Measurements from ENCODE around the gene TRUB2. TPM values are rescaled to one million over a fixed set of nuclear protein-coding genes. Genes with fewer than 3 reads are reported as not detected.
A peak's percentile ranks its signal among the peaks of the same experiment; 100 is the strongest.

TRUB2 gene
- total RNA-seq, 1 donor from 2014 or later = 33.4 TPM

GRCh38 chr9:128344931-128345605 is 22.8 kb upstream of the TRUB2 start:
- peaks cover 2% of the 10 kb centered on the region for H3K27me3 Mint-ChIP-seq (ENCODE audit: low read depth)
- no peak for DNase-seq (ENCODE audit: low read depth, low spot score)

GRCh38 chr9:128343855-128344254 is 21.6 kb upstream of the TRUB2 start:
- Mint-ChIP-seq H3K36me3 (ENCODE audit: low read depth) (no peaks in the 10 kb centered on the region), H3K9me3 (no peaks in the 10 kb centered on the region), H3K4me1 (peaks cover 7% of the 10 kb centered on the region), H3K27me3 (ENCODE audit: low read depth) (peaks cover 2% of the 10 kb centered on the region), H3K27ac (ENCODE audit: unreplicated experiment) (no peak overlapping the region), H3K4me3 (no peak overlapping the region)
- TF ChIP-seq, protein P1, sequence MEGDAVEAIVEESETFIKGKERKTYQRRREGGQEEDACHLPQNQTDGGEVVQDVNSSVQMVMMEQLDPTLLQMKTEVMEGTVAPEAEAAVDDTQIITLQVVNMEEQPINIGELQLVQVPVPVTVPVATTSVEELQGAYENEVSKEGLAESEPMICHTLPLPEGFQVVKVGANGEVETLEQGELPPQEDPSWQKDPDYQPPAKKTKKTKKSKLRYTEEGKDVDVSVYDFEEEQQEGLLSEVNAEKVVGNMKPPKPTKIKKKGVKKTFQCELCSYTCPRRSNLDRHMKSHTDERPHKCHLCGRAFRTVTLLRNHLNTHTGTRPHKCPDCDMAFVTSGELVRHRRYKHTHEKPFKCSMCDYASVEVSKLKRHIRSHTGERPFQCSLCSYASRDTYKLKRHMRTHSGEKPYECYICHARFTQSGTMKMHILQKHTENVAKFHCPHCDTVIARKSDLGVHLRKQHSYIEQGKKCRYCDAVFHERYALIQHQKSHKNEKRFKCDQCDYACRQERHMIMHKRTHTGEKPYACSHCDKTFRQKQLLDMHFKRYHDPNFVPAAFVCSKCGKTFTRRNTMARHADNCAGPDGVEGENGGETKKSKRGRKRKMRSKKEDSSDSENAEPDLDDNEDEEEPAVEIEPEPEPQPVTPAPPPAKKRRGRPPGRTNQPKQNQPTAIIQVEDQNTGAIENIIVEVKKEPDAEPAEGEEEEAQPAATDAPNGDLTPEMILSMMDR (conservative IDR thresholded peaks at IDR 0.05) = no peak
- no peak for DNase-seq (ENCODE audit: low read depth, low spot score)

More at GRCh38 chr9:128344931-128345605, 22.8 kb upstream of the TRUB2 start:
- TF ChIP-seq, protein P1 (conservative IDR thresholded peaks at IDR 0.05) = no peak
- peaks cover 7% of the 10 kb centered on the region for H3K4me1 Mint-ChIP-seq
- H3K9me3 Mint-ChIP-seq = no peaks in the 10 kb centered on the region
- H3K27ac Mint-ChIP-seq (ENCODE audit: unreplicated experiment) = no peak overlapping the region
- H3K36me3 Mint-ChIP-seq (ENCODE audit: low read depth) = no peaks in the 10 kb centered on the region
- H3K4me3 Mint-ChIP-seq = no peak overlapping the region

DNA sequence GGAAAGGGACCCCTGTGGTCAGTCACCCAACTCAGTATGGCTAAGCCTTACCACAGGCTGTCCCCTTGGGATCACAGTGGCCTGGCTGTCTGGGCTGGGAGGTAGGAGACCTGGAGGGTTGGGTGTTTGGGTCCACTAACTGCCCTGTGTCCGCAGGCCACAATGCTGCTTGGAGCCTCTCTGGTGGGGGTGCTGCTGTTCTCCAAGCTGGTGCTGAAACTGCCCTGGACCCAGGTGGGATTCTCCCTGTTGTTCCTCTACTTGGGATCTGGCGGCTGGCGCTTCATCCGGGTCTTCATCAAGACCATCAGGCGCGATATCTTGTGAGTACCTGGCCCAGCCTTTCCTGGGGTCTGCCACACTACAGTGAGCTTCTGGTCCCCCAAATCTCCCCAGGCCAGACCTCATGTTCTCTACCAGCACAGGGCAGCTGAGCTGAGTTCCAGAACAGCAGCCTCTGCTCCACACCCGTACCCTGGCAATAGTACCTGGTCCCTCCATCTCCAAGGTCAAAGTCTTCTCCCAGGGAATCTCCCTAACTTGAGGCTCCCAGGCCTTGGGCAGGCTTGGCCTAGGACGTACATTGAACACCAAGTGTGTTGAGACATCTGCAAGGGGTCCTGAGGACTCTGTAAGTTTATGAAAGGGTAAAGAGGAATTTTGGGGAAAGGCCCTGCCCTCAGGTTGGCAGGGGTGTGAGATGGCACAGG is 20.9 kb upstream of the TRUB2 start:
- no peaks in the 10 kb centered on the region for H3K36me3 Mint-ChIP-seq (ENCODE audit: low read depth)
- peaks cover 2% of the 10 kb centered on the region for H3K27me3 Mint-ChIP-seq (ENCODE audit: low read depth)
- H3K4me1 Mint-ChIP-seq = peaks cover 7% of the 10 kb centered on the region
- peak overlapping the region; percentile 56 for H3K4me3 Mint-ChIP-seq
- H3K27ac Mint-ChIP-seq (ENCODE audit: unreplicated experiment) = no peak overlapping the region
- TF ChIP-seq, protein P1 (conservative IDR thresholded peaks at IDR 0.05) = no peak
- no peak for DNase-seq (ENCODE audit: low read depth, low spot score)
- no peaks in the 10 kb centered on the region for H3K9me3 Mint-ChIP-seq

- Mint-ChIP-seq H3K27ac (ENCODE audit: unreplicated experiment) (no peak overlapping the region), H3K4me1 (peaks cover 7% of the 10 kb centered on the region), H3K9me3 (no peaks in the 10 kb centered on the region), H3K4me3 (peak overlapping the region; percentile 95), H3K36me3 (ENCODE audit: low read depth) (no peaks in the 10 kb centered on the region), H3K27me3 (ENCODE audit: low read depth) (peaks cover 2% of the 10 kb centered on the region)
- DNase-seq (ENCODE audit: low read depth, low spot score) = peak; percentile 48
- TF ChIP-seq, protein P1 (conservative IDR thresholded peaks at IDR 0.05) = peak; percentile 68
Observed at GRCh38 chr9:128341435-128341849, 19.2 kb upstream of the TRUB2 start.

DNA sequence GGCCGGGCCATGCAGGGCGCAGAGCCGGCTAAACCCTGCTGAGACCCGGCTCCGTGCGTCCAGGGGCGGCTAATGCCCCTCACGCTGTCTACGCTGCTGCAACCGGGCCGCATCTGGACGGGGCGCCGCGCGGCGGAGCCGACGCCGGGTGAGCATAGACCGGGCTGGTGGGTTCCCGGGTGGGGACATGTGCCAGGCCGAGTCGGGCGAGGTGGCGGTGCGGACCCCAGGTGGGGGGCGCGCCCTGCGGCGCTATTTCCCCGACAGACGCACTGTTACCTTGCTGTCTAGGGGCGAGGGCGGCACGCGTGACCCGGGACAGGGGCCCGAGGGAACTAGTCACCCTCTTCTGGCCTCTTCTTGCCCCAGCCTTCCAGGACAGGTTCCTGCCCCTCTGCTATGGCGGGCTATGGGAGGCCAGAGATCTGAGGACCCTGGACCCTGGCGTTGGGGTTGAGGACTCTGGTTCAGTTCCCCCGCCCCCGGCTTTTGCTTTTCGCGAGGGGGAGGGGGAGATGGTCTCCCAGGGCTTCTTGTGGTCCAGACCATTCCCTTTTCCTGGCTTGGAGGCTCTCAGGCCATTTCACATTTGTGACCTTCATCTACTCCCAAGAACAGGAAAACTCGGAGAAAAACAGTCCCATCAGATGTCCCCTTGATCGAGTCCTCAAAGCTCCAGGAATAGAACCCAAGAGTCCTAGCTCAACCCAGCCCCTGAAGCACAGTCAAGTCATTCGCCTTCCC is 18.6 kb upstream of the TRUB2 start:
- no peak for DNase-seq (ENCODE audit: low read depth, low spot score)
- TF ChIP-seq, protein P1 (conservative IDR thresholded peaks at IDR 0.05) = no peak
- Mint-ChIP-seq H3K4me3 (peak overlapping the region; percentile 95), H3K27me3 (ENCODE audit: low read depth) (peaks cover 2% of the 10 kb centered on the region), H3K36me3 (ENCODE audit: low read depth) (no peaks in the 10 kb centered on the region), H3K27ac (ENCODE audit: unreplicated experiment) (no peak overlapping the region), H3K9me3 (no peaks in the 10 kb centered on the region), H3K4me1 (peaks cover 7% of the 10 kb centered on the region)

Data from neural crest cell (in vitro differentiated cells).